GM12865 (cell line): ENCODE data around the gene VKORC1.

Source experiments
- DNase-seq: peaks from one replicate; pipeline ENCODE4 v3.0.0; 2010; ENCODE audit warnings: low read depth
- H3K4me3 ChIP-seq: 2 replicates; pipeline ENCODE4 v1.5.1; 2011; ENCODE audit warnings: mild to moderate bottlenecking, low read depth, low read length, control low read depth
- CTCF ChIP-seq: IDR thresholded peaks from 2 replicates; pipeline ENCODE4 v1.5.1; 2011; ENCODE audit warnings: low read length, control low read depth, low read depth, inconsistent platforms; ENCODE audit not compliant: insufficient read depth; ENCODE audit errors: missing control alignments

VKORC1 gene

GRCh38 chr16:31077592-31078396 lies 16.8 kb downstream of the VKORC1 start:
- no peak overlapping the region for H3K4me3 ChIP-seq
- TF ChIP-seq CTCF: no peak
- DNase-seq: no peak

GRCh38 chr16:31077024-31077423 lies 17.6 kb downstream of the VKORC1 start:
- H3K4me3 ChIP-seq: no peak overlapping the region
- no peak for TF ChIP-seq CTCF
- DNase-seq: no peak

- no peak for TF ChIP-seq CTCF
- H3K4me3 ChIP-seq: no peak overlapping the region
Measured at GRCh38 chr16:31076319-31076718, 18.3 kb downstream of the VKORC1 start.

GRCh38 chr16:31074814-31075183 lies 19.8 kb downstream of the VKORC1 start:
- no peak for DNase-seq
- no peak for TF ChIP-seq CTCF
- H3K4me3 ChIP-seq: peak overlapping the region; percentile 77

More at GRCh38 chr16:31076319-31076718, 18.3 kb downstream of the VKORC1 start:
- no peak for DNase-seq

GRCh38 chr16:31073970-31074813 lies 20.4 kb downstream of the VKORC1 start, which contains the start of the genes ZNF646 and ZNF668:
ZNF646 (plus strand) TSS chr16:31074422; CDS start chr16:31076325, 1,903 bp downstream.
ZNF668 (minus strand) TSS chr16:31074240; CDS start chr16:31064459, 9,781 bp downstream.
- peak within 1 kb of the TSS; percentile 83 for H3K4me3 ChIP-seq
- no peak for TF ChIP-seq CTCF
- peak; percentile 100 for DNase-seq

GRCh38 chr16:31073142-31073969 lies 21.2 kb downstream of the VKORC1 start:
- peak; percentile 90 for DNase-seq
- peak overlapping the region; percentile 83 for H3K4me3 ChIP-seq
- no peak for TF ChIP-seq CTCF
